NCI-H510A (cell line): ENCODE measurements around the gene MC1R.
"Not testable (repeated sequence)": the region's sequence is repeated elsewhere in the genome, so short reads cannot be mapped to it uniquely, and the experiment has no call there.

Experiments
- DNase-seq: peaks from one replicate; lab custom pipeline; 2025; lab: John Stamatoyannopoulos, UW

MC1R gene

DNA sequence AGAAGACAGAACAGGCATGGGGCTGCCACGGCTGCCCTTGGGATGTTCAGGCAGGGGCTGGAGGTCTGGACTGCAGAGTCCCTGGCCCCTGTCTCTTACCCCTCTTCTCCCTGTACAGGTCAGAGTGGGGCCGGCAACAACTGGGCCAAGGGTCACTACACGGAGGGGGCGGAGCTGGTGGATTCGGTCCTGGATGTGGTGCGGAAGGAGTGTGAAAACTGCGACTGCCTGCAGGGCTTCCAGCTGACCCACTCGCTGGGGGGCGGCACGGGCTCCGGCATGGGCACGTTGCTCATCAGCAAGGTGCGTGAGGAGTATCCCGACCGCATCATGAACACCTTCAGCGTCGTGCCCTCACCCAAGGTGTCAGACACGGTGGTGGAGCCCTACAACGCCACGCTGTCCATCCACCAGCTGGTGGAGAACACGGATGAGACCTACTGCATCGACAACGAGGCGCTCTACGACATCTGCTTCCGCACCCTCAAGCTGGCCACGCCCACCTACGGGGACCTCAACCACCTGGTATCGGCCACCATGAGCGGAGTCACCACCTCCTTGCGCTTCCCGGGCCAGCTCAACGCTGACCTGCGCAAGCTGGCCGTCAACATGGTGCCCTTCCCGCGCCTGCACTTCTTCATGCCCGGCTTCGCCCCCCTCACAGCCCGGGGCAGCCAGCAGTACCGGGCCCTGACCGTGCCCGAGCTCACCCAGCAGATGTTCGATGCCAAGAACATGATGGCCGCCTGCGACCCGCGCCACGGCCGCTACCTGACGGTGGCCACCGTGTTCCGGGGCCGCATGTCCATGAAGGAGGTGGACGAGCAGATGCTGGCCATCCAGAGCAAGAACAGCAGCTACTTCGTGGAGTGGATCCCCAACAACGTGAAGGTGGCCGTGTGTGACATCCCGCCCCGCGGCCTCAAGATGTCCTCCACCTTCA, 16.2 kb downstream of the MC1R start:
- no peak for DNase-seq

DNA sequence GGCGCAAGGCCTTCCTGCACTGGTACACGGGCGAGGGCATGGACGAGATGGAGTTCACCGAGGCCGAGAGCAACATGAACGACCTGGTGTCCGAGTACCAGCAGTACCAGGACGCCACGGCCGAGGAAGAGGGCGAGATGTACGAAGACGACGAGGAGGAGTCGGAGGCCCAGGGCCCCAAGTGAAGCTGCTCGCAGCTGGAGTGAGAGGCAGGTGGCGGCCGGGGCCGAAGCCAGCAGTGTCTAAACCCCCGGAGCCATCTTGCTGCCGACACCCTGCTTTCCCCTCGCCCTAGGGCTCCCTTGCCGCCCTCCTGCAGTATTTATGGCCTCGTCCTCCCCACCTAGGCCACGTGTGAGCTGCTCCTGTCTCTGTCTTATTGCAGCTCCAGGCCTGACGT, 17.0 kb downstream of the MC1R start:
- not testable (repeated sequence) for DNase-seq

DNA sequence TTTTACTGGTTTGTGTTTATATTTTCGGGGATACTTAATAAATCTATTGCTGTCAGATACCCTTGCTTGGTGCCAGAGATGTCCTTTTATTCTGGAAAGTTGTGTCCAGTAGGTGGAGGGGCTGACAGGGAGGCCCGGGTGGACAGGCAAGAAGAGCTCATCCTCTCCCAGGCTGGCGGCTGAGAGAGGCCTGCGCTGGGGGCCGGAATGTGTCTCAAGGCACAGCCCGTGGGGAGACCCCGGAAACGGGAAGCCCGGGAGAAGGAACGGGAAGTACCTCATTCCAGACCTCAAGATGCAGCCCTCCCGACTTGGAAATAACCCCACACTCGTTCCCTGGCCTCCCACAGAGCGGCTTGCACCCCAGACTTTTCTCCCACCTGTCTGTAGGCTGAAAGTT, 17.4 kb downstream of the MC1R start:
- no peak for DNase-seq

DNA sequence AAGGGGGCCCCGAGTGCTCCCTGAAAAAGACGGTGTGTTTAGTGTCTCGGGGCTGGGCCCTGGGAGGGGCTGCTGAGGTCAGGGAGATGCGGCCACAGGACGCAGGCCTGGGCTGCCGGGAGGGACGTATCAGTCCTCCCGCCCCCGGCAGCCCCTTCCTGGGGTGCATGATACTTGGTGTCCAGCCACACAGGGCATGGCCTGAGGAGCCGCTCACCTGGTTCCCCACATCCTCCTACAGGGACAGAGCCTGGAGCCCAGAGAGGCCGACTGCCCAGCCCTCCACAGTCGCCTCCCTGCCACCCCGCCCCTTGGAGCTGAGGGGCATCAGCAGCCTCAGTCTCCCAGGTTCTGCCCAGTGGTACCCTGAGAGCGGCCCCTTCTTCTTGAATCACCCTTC, 17.8 kb downstream of the MC1R start:
- no peak for DNase-seq

DNA sequence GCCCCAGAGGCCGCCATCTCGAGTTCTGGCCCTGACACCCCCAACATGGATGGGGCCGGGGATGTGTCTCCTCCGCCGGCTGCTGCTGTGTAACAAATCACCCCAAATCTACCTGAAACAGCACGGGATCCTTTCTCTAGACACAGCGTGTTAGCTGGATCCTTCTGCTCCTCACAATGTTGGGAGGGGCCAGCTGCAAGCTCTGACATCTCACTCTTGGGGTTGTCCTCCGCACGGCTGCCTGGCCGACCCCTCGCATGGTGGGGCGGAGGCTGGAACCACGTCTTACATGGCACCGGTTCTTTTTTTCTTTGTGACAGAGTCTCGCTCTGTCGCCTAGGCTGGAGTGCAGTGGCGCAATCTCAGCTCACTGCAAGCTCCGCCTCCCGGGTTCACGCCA, 18.3 kb downstream of the MC1R start:
- no peak for DNase-seq

DNA sequence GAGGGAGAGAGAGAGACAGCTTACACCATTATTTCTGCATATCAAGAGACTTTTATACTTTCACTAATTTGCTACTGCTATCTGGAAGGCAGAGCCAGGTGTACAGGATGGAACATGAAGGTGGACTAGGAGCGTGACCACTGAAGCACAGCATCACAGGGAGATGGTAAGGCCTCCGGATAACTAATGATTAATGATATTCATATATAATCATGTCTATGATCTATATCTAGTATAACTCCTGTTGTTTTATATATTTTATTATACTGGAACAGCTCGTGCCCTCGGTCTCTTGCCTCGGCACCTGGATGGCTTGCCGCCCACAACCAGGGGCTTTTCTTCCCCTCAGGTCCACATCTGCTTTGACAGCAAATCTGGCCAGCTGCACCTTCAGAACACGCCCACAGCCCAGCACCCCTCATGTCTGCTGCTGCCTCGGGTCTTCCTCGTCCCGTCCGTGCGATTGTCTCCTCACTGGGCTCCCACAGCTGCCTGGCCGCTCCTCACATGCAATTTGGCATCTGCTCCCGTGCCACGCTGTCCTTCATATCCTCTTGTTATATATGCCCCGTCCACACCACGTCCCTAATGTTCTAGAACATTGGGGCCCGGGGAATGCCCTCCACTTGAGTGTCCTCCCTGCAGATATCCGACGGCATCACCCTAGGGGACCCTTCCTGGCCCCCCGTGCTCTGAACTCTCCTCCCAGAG, 19.7 kb downstream of the MC1R start:
- DNase-seq = no peak

DNA sequence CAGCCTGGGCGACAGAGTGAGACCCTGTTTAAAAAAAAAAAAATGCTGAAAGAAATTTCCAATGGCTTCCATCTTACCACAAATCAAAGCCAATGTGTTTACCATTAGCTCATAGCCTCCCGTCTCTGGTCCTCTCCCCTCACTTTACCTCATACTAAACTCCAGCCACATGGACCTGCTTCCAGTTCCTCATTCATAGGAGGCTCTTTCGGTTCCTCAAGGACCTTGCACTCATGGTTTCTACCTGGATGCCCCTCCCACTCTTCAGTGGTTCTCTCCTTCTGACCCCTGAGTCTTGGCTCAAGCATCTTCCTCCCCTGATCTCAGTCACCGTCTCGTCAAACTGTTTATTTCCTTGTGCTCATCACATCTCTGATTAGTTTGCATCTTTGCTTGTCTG, 26.1 kb downstream of the MC1R start:
- no peak for DNase-seq

DNA sequence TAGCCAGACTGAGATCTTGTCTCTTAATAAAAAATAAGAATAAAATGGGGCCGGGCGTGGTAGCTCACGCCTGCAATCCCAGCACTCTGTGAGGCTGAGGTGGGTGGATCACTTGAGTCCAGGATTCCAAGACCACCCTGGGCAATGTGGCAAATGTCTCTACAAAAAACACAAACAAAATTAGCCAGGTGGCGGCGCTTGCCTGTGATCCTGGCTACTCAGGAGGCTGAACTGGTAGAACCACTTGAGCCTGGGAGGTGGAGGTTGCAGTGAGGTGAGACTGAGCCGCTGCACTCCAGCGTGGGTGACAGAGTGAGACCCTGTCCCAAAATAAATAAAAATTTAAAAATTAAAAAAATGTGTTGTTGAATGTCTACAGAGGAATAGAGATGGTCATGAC, 27.0 kb downstream of the MC1R start:
- DNase-seq = no peak

DNA sequence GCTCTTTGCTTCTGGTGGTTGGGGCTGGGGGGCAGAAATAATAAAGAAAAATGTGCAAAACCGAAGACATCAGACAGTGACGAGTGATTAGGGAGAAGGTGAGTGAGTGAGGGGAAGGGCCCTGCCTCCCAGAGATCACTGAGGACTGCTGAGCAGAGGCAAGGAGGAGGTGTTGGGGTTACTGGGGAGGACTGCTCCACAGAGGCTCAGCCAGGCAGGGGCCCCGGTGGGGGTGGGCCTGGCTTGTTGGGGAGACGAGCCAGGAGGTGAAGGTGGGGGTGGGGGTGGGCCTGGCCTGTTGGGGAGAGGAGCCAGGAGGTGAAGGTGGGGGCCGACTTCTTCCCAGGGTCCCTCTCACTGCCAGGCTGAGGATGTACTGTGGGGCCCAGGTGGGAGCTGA, 27.9 kb downstream of the MC1R start:
- no peak for DNase-seq

DNA sequence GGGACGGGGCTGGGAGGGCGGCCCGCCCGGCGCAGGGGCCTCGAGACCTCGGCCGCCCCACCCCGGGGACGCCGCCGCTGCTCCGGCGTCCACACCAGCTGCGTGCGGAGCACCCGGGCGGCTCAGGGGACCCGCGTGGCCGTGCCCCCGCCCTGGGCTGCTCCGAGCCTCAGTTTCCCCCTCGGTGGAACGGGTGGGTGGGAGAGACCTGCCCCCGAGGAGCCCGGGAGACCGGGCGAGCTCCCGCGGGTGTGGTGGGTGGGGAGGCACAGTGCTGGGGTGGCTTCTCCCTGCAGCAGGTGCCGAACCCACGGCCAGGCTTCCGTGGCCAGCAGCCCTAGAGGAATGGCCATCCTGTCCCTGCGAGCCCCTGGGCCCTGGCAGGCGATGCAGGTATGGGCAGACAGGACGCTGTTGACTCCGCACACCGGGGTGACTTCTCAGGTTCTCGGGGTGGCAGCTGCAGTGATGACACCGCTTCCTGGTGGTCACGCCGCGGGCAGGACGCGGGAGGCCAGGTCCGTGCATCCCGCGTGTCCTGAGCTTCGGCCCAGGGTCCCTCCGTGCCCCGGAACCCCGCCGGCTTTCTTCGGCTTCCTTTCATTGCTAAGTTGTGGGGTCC, 30.6 kb downstream of the MC1R start:
- DNase-seq = no peak

DNA sequence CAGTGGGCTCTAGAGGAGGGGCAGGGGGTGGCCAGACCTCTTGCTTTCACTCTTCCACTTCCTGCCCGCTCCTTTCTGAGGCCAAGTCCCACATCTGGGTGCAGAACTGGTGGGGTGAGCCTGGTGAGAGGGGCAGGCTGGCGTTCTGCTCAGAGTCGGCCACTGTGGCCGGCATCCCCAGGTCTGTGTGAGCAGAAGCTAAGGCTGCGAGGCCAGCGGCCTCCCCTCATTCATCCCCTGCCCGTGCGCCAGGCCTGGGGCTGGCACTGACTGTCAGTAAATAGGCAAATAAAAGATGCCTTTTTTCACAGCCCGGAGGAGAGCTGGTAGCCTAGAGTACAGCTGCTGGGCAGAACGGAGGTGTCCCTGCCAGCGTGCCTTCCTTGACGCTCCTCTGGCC, 31.1 kb downstream of the MC1R start:
- DNase-seq = no peak

DNA sequence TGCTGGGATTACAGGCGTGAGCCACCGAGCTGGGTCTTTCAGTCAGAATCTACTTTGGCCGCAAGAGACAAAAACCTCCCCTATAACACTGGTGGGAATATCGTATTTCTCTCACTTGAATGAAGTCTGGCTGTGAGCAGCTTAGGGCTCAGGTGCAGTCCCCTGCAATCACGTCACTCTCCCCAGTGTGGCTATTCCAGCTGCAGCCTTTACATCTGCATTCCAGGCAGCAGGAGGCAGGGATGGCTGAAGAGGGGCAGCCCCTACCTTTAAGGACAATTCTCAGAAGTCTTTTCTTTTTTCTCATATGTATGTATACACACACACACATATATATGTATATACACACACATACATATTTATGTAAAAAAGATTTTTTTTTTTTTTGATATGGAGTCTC, 32.8 kb downstream of the MC1R start:
- no peak for DNase-seq

DNA sequence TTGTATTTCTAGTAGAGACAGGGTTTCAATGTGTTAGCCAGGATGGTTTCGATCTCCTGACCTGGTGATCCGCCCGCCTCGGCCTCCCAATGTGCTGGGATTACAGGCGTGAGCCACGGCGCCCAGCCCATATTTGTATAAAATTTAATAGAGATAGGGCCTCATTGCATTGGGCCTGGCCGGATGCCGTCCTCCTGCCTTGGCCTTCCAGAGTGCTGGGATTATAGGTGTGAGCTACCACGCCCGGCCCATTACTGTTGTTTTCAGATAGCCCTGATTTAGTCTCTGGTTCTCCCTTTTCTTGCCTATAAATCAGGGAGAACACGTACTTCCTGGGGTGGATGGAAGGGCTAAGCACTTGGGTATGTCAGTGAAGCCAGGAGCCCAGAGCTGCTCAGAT, 33.4 kb downstream of the MC1R start:
- DNase-seq = no peak

DNA sequence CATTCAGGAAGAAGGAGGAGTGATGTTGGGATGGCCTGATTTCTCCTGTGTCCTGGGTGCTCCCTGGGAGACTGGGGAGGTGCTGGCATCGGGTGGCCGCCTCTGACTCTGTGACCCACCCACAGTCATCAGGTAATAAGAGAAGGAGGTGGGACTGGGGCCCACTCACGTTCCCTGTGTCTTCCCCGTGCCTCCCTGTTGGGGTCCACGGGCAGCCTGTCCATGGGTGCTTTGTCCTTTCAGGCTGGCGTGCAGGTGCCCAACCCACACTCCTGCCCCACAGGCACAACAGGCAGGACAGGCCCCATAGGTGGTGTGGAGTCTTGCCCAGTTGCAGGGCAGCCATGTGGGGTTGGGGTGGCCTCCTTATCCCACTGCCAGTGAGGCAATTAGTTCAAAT, 33.9 kb downstream of the MC1R start:
- DNase-seq = no peak

DNA sequence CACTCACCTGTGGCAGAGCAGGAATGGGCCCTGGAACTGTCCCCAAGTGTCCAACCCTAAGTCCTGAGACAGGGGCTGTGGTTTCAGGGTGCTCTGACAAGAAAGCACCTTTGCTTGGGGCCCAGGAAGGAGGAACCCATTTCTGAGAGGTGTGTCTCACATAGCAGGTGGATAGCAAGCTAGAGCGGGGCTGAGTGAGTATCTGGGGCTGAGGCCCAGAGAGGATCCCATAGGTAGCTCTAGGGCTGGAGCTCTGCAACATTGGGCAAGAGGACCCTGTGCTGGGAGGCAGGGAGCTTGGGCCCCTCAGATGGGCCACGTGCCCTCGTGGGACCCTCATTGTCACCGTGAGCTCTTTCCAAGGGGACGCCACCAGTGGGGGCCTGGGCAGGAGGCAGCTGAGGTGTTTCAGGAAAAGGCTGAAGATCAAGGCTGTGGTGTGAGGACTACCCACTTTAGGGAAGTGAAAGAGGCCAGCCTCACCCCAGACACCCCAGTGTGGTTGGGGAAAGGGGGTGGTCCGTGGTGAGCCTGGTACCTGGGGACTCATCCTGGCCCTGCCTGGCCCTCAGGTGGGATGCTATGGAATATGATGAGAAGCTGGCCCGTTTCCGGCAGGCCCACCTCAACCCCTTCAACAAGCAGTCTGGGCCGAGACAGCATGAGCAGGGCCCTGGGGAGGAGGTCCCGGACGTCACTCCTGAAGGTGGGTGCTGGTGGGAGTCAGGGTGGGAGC, 35.2 kb downstream of the MC1R start:
- DNase-seq = no peak

DNA sequence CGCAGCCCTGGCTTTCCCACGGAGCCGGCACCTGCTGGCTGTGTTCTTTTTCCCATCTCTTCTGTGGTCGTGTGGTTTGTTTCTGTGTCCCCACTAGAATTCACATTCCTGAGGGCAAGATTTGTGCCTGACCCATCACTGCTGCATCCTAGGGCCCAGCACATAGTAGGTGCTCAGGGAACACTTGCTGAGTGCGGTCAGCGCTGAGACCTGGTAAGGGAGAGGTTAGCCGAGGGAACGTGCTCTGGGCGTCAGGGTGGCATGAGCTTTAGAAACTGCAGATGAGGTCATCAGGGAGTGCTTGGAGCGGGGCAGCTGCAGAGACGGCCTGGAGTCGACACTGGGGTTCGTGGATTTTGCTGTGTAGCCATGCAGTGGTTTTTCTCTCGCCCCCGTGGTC, 35.8 kb downstream of the MC1R start:
- no peak for DNase-seq

DNA sequence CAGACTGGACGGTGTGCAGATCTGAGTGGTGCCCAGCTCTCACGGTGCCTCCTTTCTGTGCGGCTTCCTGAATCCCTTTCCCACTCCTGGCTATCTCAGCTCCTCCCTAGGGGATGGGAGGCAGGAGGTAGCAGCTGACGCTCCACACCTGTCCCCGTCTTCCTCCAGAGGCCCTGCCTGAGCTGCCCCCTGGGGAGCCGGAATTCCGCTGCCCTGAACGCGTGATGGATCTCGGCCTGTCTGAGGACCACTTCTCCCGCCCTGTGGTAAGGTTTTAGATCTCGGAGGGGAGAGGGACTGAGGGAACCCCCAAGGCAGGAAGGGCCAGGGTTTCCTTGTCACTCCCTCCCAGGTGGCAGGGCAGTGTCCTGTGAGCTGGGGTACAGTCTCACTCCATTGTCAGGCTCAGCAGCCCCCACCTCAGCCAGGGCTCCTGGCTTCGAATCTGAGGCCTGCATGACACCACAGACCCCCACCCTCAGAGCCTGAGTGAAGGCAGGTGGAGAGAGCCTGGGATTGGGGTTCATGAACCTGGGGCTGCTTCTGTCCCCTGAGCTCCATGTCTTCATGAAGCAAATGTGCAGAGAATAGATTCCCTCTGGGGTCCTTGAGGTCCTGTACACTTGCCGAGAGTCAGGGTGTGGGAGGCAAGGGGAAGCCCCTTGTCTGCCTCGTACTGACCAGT, 36.5 kb downstream of the MC1R start:
- DNase-seq = no peak

DNA sequence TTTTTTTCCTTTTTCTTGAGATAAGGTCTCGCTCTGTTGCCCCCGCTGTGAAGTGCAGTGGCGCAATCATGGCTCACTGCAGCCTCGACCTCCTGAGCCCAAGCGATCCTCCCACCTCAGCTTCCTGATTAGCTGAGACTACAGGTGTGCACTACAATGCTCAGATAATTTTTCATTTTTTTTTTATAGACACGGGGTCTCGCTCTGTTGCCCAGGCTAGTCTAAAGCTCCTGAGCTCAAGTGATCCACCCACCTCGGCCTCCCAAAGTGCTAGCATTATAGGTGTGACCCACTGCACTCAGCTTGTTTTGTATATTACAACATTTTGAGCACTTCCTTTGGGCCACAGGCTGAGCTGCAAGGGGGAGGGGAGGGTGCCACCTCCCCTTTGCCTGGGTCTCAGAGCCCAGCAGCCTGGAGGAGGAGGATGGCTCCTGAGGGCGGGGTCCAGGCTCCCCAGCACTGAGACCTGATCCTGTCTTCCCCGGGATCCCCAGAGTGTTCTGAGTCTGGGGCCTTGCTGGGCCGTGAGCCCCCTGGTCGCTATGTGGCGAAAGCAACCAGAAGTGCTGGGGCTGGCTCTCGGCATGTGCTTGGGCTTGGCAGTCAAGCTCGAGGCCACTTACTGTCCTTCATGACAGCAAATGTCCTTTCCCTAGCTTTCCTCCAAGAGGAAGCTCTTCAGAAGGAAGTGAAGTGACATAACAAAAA, 38.0 kb downstream of the MC1R start:
- no peak for DNase-seq

DNA sequence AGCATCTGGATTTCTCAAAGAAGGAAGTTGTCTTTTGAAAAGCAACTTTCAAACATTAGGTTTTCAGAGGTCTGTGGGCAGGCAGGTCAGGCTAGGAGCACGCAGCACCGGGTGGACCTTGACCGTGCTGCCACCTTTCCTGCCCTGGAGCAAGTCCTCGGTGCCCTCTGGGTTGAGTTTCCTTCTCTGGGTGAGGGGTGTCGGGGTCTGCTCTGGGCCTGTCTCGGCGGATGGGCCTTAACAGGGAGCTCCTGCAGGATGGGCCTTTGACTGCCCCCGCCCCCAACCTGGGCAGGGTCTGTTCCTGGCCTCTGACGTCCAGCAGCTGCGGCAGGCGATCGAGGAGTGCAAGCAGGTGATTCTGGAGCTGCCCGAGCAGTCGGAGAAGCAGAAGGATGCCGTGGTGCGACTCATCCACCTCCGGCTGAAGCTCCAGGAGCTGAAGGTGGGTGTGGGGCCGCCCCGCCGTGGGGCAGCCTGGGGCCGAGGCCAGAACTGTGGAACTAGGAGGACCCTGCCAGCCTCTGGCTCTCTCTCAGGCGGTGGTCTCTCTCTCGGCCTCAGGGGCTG, 38.6 kb downstream of the MC1R start:
- DNase-seq = no peak

DNA sequence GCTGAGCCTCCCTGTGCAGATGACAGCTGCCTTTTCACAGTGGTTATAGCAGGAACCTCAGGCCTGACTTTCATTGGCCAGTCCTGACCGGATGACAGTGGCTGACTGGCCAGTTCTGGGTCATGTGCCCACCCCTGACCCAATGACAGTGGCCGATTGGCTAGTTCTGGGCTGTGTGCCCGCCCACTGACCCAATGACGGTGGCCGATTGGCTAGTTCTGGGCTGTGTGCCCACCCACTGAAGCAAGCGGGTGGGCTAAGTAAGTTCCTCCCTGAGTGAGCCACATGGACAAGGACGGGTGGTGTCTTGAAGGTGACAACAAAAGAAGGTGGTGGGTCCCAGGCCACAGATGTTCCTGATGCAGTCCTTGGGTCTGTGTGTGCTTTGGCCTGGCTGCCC, 39.4 kb downstream of the MC1R start:
- no peak for DNase-seq

DNA sequence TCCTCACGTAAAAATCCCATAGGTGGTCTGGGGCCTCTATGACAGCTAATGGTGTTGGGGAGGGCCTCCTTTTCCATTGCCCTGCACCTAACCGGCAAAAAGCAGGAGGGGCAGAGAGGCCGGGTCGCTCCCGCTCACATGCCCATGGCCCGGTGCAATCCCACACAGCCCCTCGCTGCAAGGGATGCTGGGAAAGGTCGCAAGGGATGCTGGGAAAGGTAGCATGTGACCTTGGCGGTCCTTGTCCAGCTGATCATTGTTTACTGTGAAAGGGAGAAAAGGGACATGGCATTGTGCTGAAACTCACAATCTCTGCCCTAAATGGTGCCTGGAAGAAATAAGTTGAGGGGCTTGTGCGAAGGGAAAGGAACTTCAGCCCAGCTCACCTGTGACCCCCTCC, 39.9 kb downstream of the MC1R start:
- no peak for DNase-seq
